HCEC 1CT (cell line): ENCODE results near the gene CHSY1.

ENCODE experiments used
- DNase-seq: peaks from one replicate; pipeline ENCODE4 v3.0.0-alpha.2; 2017

Gene CHSY1

GRCh38 chr15:101149864-101150722, 101.8 kb downstream of the CHSY1 start:
- no peak for DNase-seq

DNA sequence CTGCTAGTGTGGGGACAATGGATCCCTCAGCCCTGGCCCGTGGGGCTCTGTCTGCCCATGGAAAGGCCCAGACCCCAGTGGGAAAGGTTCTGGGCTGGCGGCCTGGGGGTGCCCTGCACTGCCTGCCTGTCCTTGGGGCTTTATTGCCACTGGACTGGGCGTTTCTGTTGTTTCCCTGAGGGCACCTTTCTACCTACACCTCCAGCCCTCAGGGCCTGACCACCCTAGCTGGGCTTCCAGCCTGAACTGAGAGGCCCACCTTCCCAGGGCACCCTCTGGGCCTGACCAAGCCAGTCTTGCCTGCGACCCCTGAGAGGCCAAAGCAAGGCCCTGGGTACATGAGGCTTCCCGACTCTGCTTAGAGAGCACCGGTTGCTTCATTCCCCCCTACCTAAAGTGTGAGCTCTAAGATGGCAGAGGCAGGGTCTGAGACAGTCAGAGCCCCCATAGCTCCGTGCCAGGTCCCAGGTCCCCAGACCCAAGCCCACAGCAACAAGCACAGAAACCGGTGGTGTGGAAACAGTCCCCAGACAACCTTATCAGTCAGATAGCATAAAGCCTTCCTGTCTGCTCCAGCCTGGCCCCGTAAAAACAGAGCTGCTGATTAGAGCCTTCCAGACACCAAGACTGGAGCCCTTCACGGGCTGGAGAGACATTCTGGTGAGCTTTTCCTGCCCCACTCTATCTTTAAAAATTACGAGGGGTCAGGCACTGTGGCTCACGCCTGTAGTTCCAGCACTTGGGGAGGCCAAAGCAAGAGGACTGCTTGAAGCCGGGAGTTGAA, 102.8 kb downstream of the CHSY1 start:
- no peak for DNase-seq

- no peak for DNase-seq
Observed at GRCh38 chr15:101148166-101148880, 103.5 kb downstream of the CHSY1 start.

- no peak for DNase-seq
Observed at GRCh38 chr15:101147181-101147580, 104.7 kb downstream of the CHSY1 start.

GRCh38 chr15:101146118-101146702, 105.6 kb downstream of the CHSY1 start:
- no peak for DNase-seq

DNA sequence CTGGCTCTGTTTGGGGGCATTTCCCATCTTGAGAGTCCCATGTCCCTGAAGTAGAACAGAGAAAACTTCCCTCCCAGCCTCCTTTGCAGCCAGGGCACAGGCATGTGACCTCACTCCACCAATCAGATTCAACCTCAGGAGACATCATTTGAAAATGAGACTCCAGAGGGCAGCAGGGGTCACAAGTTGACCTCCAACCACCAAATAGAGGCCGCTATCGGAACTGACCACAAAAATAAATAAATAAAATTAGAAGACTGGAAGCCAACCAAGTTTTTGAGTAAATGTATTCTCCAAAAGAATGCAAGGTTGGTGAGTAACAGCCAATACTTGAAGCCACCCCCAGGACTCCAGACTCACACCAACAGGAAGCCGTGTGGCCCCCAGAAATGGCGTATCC, 106.5 kb downstream of the CHSY1 start:
- DNase-seq = peak; percentile 30

GRCh38 chr15:101143321-101143720, 108.5 kb downstream of the CHSY1 start:
- no peak for DNase-seq

DNA sequence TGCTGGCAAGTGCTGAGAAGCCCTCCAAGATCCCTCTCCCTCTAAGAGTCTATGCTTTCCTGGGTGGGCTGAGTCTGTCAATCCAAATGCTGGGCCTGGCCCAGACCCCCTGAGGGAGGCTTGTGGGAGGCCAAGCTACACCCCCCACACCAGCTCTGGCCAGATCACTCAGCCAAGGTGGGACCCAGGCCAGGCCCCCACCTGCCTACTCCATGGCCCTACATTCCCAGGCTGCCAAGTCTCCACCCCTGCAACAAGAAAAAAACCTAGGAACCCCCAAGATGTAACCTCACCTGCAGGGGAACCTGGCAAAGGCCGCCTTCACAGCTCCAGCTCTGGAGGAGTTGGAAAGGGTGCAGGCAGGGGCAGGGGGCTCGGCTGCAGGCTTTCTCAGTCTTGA, 109.1 kb downstream of the CHSY1 start:
- DNase-seq = no peak

DNA sequence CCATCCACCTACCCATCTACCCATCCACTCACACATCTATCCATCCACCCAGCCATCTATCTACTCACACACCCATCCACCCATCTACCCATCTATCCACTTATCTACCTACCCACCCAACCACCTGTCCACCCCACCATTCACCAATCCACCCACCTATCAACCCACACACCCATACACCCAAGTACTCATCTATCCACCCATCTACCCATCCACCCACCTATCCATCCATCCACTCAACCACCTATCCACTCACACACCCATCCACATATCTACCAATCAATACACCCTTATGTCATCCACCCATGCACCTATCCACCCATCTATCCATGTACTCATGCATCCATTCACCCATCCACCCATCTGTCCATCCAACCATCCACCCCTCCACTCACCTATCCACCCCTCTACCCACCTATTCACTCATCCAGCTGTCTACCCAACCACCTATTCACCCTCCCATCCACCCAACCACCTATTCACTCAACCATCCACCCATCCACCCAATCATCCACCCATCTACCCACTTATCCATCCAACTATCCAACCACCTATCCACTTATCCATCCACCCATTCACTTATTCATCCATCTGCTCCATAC, 109.8 kb downstream of the CHSY1 start:
- no peak for DNase-seq

GRCh38 chr15:101140697-101141065, 111.2 kb downstream of the CHSY1 start:
- DNase-seq = no peak

DNA sequence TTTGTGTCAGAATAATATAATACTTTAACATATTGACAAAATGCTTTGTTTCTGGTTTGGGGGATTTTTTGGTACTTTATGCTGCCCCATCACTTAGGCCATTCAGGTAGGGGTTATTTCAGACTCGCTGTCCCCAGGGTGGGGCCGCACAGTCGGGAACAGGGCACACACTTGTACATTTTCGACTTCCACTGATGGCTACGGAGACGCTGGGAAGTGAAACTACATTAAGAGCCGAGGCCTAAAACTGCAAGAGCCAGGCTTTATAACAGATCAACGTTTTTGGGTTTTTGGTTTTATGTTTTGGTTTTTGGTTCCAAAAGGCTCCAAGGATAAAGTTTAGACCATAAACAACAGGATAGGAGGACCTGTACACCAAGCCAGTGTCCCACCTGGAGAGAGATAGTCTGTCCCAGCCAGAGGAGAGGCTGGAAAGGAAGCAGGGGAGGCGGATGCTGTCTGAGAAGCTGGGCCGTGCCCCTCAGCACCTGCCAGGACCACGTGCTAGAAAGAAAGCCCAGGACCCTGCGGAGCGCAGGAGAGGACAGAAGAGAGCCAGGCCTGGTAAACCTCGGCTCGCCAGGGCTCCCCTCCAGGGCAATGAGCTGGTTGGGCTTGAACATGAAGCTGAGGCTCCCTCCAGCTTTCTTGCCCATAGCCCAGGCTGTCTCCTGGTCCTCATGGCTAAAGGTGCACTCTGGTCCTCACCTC, 111.7 kb downstream of the CHSY1 start:
- no peak for DNase-seq

GRCh38 chr15:101138913-101139880, 112.7 kb downstream of the CHSY1 start:
- DNase-seq = no peak

DNA sequence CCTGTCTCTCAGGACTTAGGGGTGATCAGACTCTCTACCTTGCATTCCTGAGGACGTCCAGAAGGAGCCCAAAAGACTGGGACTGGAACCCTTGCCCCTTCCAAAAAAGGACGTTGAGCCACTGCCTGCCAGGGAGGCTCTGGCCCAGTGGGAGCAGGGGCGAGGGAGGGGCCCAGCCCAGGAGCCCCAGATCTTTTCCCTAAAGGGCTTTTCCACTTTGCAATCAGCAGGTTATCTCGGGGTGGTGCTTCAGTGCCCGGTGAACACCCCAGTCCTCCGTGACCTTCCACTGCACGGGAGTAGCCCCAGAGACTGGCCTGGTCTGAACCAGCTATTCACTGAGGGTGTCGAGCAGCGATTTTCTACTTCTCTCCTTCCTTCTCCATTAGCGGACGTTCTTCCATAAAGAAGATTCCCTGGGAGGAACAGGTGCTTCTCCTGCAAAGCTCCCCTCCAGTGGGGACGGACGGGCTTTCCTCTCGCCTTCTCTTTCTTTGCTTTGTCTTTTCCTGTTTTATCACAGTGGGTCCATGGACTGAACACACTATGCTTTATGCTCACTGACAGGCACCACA, 113.7 kb downstream of the CHSY1 start:
- no peak for DNase-seq

- DNase-seq = no peak
Observed at GRCh38 chr15:101137312-101137940, 114.4 kb downstream of the CHSY1 start.

DNA sequence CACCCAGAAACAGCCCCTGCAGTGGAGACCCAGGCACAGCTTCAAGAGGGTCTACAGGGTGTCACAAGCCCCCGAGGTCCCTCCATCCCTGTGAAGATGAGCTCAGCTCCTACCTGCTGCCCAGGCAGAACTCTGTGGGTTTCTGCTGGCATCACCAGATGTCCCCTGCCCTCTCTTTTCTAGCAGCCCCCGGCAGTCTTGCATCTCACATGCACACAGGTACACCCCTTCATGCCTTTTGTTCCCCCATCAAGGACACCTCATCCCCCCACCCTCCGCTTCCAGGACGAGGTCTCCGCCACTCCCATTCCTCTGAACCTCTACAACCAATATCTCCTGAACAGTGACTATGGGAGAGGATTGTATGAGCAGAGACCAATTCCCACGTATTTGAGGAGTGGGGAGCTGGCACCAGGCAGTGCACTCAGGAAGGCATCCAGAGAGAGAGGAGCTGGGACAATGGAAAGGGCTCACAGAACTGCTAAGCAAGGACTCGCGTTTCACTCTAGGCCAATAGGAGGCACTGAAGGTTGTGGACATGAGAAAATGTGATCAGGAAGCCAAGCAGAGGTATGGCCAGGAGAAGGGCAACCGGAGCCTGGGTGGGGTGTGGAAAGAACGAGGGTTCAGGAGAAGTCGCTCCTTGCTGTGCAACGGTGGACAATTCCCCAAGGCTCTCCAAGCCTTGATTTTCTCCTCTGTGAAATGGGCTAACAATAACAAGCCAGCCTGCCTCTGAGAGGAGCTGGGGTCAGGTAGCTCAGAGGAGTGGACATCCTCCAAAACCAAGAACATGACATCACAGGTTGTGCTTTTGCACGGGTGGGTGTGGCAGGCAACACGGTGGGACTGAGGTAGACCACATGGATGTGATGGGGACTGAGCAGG, 115.2 kb downstream of the CHSY1 start:
- DNase-seq = no peak

DNA sequence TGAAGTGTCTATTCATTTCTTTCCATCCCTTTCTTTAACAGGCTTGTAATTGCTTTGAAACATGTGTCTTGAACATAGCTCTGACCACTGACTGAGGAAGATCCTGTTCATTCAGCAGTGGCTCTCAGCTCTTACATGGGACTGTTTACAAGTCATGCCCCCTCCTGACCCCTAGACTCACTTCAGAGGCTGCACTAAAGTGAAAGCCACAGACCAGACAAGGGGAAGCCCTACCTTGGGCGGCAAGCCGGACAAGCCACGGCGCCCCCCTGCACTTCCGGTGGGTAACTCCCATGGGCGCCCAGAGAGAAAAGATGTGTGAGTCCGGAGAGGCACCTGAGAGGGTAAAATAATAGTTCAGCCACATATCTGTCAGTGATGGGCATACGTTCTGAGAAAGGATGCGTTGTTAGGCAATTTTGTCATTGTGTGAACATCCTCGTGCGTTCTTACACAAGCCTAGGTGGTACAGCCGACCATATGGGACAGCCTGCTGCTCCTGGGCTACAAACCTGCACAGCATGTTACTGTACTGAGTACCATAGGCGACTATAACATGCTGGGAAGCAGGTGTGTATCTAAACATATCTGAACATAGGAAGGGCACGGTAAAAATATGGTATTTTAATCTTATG, 116.2 kb downstream of the CHSY1 start:
- no peak for DNase-seq

GRCh38 chr15:101134780-101135179, 117.1 kb downstream of the CHSY1 start:
- no peak for DNase-seq

DNA sequence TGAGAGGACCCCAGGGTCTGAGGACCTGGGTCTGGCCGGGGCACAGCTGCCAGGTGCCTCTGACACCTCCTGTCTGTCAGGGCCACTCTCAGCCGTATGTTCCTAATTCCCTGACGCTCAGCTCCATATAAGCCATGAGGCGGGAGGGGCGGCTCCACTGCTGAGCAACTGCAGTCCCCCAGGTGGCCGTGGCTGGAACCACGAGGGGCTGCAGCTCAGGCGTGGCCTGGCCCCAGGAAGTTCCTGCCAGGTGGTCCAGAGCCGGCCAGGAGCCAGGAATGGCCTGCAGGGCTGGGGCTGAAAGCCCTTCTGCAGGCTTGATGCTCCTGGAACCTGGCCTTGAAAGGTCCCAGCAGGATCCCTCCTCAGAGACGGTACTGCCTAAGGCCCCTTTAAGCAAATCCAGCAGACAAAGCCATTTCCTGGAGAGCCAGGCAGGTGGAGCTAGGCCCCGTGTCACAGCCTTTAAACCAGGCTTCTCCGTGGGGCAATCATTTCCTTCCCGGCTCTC, 118.0 kb downstream of the CHSY1 start:
- DNase-seq = no peak
